Gastroesophageal sphincter (tissue), 4 donors: ENCODE results near the gene ACAN. TPM values are rescaled to one million over a fixed set of nuclear protein-coding genes. Genes with fewer than 3 reads are reported as not detected.

Experiments
- ATAC-seq: fragments of 150-250 bp; one replicate; pipeline ENCODE4 v1.9.1; 2016; ENCODE audit warnings: mild to moderate bottlenecking, moderate library complexity
- H3K27ac ChIP-seq, 4 donors: fragments of 200-600 bp; sonication (generic) in 3 of 4; 1 replicate in 3 of 4; 2 replicates in 1 of 4; pipeline ENCODE4 v1.5.1; 2016 to 2019
- H3K27me3 ChIP-seq: fragments of 200-600 bp; sonication (generic); one replicate; pipeline ENCODE4 v1.5.1; 2019
- H3K36me3 ChIP-seq, 2 donors: fragments of 200-600 bp; sonication (generic); one replicate each; pipeline ENCODE4 v1.5.1; 2019; ENCODE audit warnings: control low read depth in 1 of 2
- H3K4me1 ChIP-seq, 3 donors: fragments of 200-600 bp; sonication (generic); 1 replicate in 2 of 3; 2 replicates in 1 of 3; pipeline ENCODE4 v1.5.1; 2016 to 2019; ENCODE audit warnings: control low read depth in 2 of 3
- H3K4me3 ChIP-seq, 2 donors: fragments of 200-600 bp; sonication (generic); one replicate each; pipeline ENCODE4 v1.5.1; 2019; ENCODE audit warnings: mild to moderate bottlenecking in 1 of 2, moderate library complexity in 1 of 2
- H3K9me3 ChIP-seq, 3 donors: fragments of 200-600 bp; sonication (generic); one replicate each; pipeline ENCODE4 v1.5.1; 2017 to 2019; ENCODE audit warnings: control low read depth in 2 of 3
- CTCF ChIP-seq, 4 experiments: fragments of 200-600 bp in 2 of 4; fragments of 450-650 bp in 2 of 4; sonication (generic) in 1 of 4; IDR thresholded peaks; one replicate each; pipeline ENCODE4 v1.5.1; 2017 to 2019; ENCODE audit warnings: antibody characterized with exemption in 4 of 4, mild to moderate bottlenecking in 2 of 4, moderate library complexity in 2 of 4
- EP300 ChIP-seq: sonication (generic); formaldehyde crosslinking; IDR thresholded peaks from one replicate; pipeline ENCODE4 v1.6.1; 2017; ENCODE audit warnings: antibody characterized with exemption, mild to moderate bottlenecking
- POLR2A ChIP-seq, 2 donors: fragments of 450-650 bp; IDR thresholded peaks; one replicate each; pipeline ENCODE4 v1.6.1; 2017; ENCODE audit warnings: antibody characterized with exemption in 2 of 2, mild to moderate bottlenecking in 2 of 2, moderate library complexity in 1 of 2
- POLR2AphosphoS5 ChIP-seq: sonication (generic); formaldehyde crosslinking; IDR thresholded peaks from one replicate; pipeline ENCODE4 v1.6.1; 2017; ENCODE audit warnings: antibody characterized with exemption
- WGBS, 2 donors: methylation state at CpG; one replicate each; pipeline ENCODE4 v1.1.5; 2018; ENCODE audit warnings: low coverage in 1 of 2; 5-methylcytosine and 5-hydroxymethylcytosine counted together
- total RNA-seq, 4 donors: library from RNA; depleted of rRNA; stranded (reverse); fragments of >200 nt; gene quantifications; one replicate each; pipeline ENCODE4 v1.1.0, GENCODE V29; 2016

ACAN gene
- total RNA-seq, 4 donors from 2014 or later, result 0.04 to 0.17 (median 0.13) TPM; not detected in 1

GRCh38 chr15:88765212-88765611, 38.0 kb upstream of the ACAN start:
- peaks cover 0 to 24% (median 0%) of the 10 kb centered on the region in 3 donors for H3K9me3 ChIP-seq
- H3K4me1 ChIP-seq, result no peaks in the 10 kb centered on the region
- H3K4me3 ChIP-seq, result no peak overlapping the region
- H3K27ac ChIP-seq, result no peak overlapping the region
- H3K27me3 ChIP-seq, result peaks cover 48% of the 10 kb centered on the region
- ATAC-seq, result no peak
- 68 to 75% methylated on average over 2 of the region's 2 CpGs for whole genome bisulfite sequencing, 2 donors
- TF ChIP-seq EP300, result no peak
- TF ChIP-seq POLR2A (IDR thresholded peaks at IDR 0.05), result no peak
- no peak for TF ChIP-seq CTCF (IDR thresholded peaks at IDR 0.05)
- no peak for TF ChIP-seq POLR2AphosphoS5
- H3K36me3 ChIP-seq, result no peaks in the 10 kb centered on the region

GRCh38 chr15:88769161-88769971, 33.9 kb upstream of the ACAN start:
- Histone ChIP-seq H3K27me3 (peaks cover 53% of the 10 kb centered on the region), H3K4me1 (no peaks in the 10 kb centered on the region), H3K4me3 (no peak overlapping the region), H3K27ac (no peak overlapping the region), H3K36me3 (no peaks in the 10 kb centered on the region), H3K9me3 (peaks cover 0 to 24% (median 0%) of the 10 kb centered on the region in 3 donors)
- no peak for TF ChIP-seq EP300
- TF ChIP-seq POLR2AphosphoS5, result no peak
- TF ChIP-seq CTCF (IDR thresholded peaks at IDR 0.05), result no peak
- TF ChIP-seq POLR2A (IDR thresholded peaks at IDR 0.05), result no peak
- ATAC-seq, result no peak
- 3 to 6% methylated on average over 6 to 21 of the region's 38 CpGs for WGBS, 2 donors

- Histone ChIP-seq H3K4me3 (no peak overlapping the region), H3K9me3 (peaks cover 0 to 21% (median 0%) of the 10 kb centered on the region in 3 donors), H3K4me1 (no peaks in the 10 kb centered on the region), H3K36me3 (no peaks in the 10 kb centered on the region), H3K27me3 (no peaks in the 10 kb centered on the region), H3K27ac (no peak overlapping the region)
- no peak for TF ChIP-seq CTCF (IDR thresholded peaks at IDR 0.05)
- no peak for TF ChIP-seq EP300
- no peak for TF ChIP-seq POLR2A (IDR thresholded peaks at IDR 0.05)
- TF ChIP-seq POLR2AphosphoS5, result no peak
- no peak for ATAC-seq
- 87 to 96% methylated on average over 4 of the region's 4 CpGs for WGBS, 2 donors
Observed at GRCh38 chr15:88775776-88776175, 27.5 kb upstream of the ACAN start.

- Histone ChIP-seq H3K36me3 (no peaks in the 10 kb centered on the region), H3K27ac (no peak overlapping the region), H3K4me3 (no peak overlapping the region), H3K9me3 (peaks cover 0 to 16% (median 0%) of the 10 kb centered on the region in 3 donors), H3K27me3 (no peaks in the 10 kb centered on the region), H3K4me1 (no peaks in the 10 kb centered on the region)
- ATAC-seq, result no peak
- no peak for TF ChIP-seq EP300
- no peak for TF ChIP-seq CTCF (IDR thresholded peaks at IDR 0.05)
- no peak for TF ChIP-seq POLR2AphosphoS5
- no peak for TF ChIP-seq POLR2A (IDR thresholded peaks at IDR 0.05)
- WGBS, 2 donors, result 67 to 73% methylated on average over 3 of the region's 3 CpGs
Observed at GRCh38 chr15:88776646-88777045, 26.6 kb upstream of the ACAN start.

- no peak overlapping the region for H3K27ac ChIP-seq
- no peaks in the 10 kb centered on the region for H3K36me3 ChIP-seq
- H3K27me3 ChIP-seq, result no peaks in the 10 kb centered on the region
- no peak for TF ChIP-seq CTCF (IDR thresholded peaks at IDR 0.05)
- no peak for TF ChIP-seq POLR2AphosphoS5
- H3K4me3 ChIP-seq, result no peak overlapping the region
- 77 to 90% methylated on average over 1 of the region's 1 CpG for WGBS, 2 donors
- H3K4me1 ChIP-seq, result no peaks in the 10 kb centered on the region
- ATAC-seq, result no peak
- peaks cover 0 to 16% (median 0%) of the 10 kb centered on the region in 3 donors for H3K9me3 ChIP-seq
Observed at GRCh38 chr15:88779944-88780343, 23.3 kb upstream of the ACAN start.
